ENCODE results near the gene CPA2.
"Not testable (repeated sequence)": the region's sequence is repeated elsewhere in the genome, so short reads cannot be mapped to it uniquely, and the experiment has no call there.

Gene CPA2

DNA sequence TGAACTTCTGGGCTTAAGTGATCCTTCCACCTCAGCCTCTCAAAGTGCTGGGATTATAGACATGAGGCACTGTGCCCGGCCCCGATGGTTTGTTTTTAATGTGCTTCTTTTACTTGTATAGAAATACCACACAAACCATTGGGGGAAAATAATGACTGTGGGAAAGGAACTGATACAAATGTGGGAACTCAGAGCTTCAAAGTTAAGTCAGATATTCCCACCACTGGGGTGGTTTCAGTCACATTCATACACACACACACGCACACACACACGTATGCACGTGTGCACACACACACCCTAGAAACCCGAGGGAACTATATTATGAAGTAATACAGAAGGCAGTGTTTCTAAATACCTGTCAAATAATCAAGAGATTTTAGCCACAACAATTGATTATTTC is 43.3 kb downstream of the CPA2 start:
- DNase-seq (ENCODE audit: low spot score) = no peak

DNA sequence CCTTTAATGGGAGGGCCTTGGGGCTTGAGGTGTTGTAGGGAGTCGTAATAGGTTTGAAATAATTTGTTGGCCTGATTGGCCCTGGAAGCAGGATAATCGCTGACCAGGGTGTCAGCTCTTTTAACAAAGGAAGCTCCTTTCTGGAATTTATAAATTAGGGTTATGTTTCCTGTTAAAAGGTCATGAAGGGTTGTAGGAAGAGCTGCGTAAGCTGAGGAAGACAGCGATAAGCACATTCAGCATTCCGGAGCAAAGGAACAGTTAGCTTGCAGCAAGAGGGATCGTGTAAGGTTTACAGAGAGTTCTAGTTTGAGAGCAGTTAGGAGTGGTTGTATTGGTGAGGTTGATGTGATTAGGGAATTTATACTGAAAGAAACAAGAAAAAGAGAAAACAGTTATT is 47.6 kb downstream of the CPA2 start:
- no peak for DNase-seq (ENCODE audit: low spot score)

DNA sequence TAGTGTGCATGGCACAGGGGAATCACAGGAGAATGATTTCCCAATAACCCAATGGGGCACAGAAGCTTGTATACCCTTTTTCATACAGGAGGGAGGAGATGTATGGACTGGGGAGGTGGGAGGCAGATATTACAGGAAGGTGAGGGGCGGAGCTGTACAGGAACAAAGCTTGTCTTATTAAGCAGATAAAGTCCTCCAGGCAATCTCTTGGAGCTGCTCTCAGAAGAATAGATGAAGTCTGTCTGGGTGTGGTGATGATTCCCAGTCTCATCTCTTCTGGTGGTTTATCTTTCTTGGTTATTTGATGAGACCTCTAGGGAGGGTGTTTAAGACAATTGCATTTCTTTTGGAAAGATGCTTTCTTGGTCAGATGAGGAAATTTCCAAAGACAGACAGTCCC is 52.9 kb downstream of the CPA2 start:
- no peak for DNase-seq (ENCODE audit: low spot score)

DNA sequence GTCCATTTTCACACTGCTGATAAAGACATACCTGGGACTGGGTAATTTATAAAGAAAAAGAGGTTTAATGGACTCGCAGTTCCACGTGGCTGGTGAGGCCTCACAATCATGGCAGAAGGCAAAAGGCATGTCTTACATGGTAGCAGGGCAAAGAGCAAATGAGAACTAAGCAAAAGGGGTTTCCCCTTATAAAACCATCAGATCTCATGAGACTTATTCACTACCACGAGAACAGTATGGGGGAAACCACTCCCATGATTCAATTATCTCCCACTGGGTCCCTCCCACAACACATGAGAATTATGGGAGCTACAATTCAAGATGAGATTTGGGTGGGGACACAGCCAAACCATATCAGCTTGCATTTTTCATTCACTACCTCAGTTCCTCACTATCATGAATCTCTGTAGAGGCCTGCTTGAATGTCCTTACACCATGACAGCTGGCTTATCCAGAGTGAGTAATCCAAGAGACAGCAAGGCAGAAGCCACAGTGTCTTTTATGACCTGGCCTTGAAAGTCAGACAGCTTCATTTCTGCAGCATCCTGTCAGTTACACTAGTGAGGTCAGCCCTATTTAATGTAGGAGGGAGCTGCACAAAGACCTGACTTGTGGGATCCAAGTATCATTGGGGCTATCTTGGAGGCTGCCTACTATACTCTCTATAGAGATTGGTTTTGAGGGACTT is 55.0 kb downstream of the CPA2 start:
- DNase-seq (ENCODE audit: low spot score) = not testable (repeated sequence)

DNA sequence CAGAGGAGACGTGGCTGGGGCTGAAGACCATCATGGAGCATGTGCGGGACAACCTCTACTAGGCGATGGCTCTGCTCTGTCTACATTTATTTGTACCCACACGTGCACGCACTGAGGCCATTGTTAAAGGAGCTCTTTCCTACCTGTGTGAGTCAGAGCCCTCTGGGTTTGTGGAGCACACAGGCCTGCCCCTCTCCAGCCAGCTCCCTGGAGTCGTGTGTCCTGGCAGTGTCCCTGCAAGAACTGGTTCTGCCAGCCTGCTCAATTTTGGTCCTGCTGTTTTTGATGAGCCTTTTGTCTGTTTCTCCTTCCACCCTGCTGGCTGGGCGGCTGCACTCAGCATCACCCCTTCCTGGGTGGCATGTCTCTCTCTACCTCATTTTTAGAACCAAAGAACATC is 56.0 kb downstream of the CPA2 start:
- no peak for DNase-seq (ENCODE audit: low spot score)

DNA sequence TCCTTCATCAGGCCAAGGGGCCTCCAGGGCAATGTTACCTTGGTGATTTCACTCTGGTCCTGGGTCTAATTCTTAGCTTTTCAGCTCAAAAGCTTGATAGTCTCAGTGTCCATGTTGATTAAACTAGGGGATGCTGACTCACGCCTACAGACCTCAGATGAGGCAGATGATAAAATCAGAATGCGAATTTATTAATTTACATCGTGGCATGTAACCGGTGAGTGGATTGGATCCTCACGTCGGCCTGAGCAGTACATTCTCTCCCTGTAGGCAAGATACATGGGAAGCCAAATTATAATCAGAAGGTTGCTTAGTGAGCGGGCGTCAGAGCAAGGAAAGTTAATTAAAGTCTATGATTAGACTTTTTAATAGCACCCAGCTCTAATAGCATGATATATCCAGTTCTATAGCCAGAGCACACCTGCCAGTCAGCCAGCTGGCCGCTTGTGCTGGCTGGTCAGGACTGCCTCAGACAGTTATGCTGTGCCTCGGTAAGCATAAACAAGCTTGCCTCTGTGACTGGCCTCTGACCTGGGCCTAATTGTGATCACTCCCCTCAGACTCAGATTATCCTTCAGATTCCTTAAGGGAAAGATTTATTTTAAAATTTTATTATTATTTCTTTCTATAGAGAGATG is 57.8 kb downstream of the CPA2 start:
- no peak for DNase-seq (ENCODE audit: low spot score)

DNA sequence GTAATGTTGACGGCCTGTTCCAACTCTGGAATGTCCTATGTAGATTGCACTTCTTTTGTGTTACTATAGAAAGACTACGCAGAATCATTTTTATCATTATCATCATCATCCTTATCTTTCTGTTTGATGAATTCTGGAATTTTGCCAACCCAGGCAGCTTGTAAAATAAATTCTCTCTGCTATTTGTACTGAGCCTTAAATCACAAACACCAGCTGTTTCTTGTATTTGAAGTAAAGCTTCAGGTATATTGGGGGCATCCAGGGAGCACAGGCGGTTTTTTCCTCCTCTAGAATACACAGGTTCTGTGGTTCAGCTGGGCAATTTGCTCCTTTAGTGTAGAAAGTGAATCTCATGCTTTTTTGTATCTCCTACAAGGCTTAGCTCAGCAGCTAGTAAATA is 63.0 kb downstream of the CPA2 start:
- DNase-seq (ENCODE audit: low spot score) = no peak

DNA sequence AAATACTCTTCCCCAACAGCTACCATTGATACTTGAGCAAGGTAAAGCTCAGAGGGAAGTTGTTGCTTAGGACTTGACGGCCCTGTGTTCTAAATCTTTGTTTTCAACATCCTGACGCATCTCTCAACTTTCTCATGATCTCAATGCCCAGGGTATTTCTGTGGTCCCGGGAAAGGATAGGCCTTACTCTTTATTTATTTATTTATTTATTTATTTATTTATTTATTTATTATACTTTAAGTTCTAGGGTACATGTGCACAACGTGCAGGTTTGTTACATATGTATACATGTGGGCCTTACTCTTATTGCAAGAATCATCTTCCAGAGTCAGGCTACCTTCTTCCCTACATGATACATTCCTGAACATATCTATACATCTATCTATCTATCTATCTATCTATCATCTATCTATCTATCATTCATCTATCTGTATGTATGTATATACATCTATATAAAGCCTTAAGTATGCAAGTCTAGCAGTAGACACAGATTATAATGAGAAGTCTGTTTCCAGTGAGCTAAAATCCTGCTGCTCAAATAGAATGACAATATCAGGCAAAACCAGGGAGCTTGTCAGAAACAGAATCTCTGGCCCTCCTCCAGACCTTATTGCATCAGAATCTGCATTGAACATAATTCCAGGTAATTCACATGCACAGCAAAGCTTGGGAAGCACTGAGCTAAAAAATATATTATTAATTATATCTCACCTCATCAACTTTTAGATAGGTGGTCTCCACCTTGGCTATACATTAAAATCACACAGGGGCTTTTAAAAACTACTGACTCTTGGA is 65.8 kb downstream of the CPA2 start:
- no peak for DNase-seq (ENCODE audit: low spot score)

DNA sequence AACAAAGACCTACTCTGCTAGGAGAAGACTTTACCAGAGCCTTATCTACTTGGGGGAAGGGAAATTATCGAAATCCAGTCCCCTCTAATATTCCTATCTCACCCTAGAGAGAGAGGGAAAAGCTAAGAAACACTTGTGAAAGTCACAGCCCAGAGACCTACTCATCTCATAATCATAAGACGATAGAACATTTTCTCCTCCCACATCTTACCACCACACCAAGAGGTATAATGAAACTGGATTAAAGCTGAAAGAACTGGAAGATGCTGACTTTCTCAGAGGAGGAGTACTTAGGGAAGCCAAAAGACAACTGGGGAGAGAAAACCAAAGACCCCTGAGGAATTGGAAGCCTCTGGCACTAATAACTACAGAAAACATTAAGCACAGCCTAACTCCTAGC is 67.2 kb downstream of the CPA2 start:
- DNase-seq (ENCODE audit: low spot score) = no peak

DNA sequence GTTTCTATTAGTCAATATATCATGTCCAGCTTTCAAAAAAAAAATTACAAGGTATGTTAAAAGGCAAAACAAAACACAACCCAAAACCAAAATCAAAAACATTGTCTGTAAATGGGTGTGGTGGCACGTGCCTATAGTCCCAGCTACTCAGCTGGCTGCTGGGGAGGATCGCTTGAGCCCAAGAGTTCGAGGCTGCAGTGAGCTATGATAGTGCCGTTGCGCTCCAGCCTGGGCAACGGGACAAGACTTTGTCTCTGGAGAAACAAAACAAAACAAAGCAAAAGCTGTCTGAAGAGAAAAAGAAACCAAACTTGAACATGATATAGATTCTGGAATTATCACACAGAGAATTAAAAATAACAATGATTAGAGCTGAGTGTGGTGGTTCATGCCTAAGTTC is 67.6 kb downstream of the CPA2 start:
- DNase-seq (ENCODE audit: low spot score) = no peak

DNA sequence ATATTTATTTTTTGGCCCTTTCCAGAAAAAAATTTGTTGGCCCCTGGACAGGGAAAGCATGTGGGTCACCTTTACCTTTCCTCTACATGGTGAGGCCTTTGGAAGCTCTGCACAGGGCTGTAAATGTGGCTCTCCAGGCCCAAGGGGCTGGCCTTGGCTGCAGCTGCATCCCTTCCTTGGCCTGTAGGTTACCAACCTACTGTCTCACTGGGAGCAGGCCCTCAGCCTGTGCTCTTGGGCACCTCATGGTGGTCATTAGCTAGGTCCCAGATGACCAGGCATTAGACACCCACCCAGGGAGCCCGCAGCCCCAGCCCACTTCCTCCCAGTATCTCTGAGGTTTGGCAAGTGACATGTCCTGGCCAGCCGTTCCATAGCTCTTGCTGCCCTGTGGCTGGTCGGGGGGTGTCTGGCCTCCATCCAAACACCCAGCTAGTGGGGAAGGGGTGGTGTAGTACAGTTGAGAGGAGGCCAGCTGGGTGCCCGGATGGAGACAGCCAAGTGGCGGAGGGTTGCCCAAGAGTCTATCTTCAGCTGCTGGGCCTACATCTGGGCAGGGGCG is 70.8 kb downstream of the CPA2 start:
- DNase-seq (ENCODE audit: low spot score) = no peak

DNA sequence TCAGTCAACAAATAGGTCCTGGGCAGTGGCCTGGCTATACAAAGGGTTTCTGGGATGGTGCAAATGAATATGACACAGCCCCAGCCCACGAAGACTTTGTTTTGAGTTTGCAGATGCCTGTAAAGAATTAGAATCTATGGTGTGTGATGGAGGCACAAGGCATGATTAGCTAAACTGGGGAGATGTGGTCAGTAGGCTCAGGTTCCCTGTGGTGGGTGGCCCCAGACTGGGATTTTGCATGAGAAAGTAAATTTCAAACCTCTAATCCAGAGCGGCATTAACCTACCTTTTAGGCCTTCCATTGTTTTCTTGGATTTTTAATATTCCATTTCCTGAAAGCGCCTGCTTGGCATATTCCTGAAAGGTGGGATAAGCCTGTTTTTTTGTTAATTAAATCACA is 71.6 kb downstream of the CPA2 start:
- DNase-seq (ENCODE audit: low spot score) = no peak

All from cerebellar cortex (tissue), 1 donor.